ENCODE measurements around the gene PPP1R7. TPM values are rescaled to one million over a fixed set of nuclear protein-coding genes. Genes with fewer than 3 reads are reported as not detected.

The PPP1R7 gene
- total and polyA plus RNA-seq, 4 donors: 18.0 to 45.8 (median 29.0) TPM

DNA sequence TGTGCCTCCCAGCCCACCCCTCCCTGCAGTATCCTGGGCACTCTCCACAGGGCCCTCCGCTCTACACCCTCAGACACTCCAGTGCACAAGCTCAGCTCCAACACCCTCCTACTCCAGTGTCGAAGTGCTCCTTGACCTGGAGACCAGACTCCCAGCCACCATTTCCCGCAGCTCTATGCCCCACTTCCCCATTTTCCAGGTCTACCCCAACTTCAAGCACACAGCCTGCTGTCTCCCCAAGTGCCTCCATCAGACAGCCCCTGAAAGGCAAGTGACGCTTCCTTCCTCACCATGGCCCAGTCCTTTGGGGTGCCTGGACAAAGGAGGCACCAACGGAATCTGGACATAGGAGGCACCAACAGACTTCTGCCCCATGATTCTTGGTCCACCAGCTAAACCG, 8.2 kb upstream of the PPP1R7 start:
- Histone ChIP-seq H3K27me3 (ENCODE audit: control insufficient read depth in 4 of 4, insufficient read depth in 4 of 4, low read length in 3 of 4) (no peaks in the 10 kb centered on the region), H3K27ac (ENCODE audit: low read depth in 1 of 2, low read length in 2 of 2) (no peak overlapping the region), H3K36me3 (ENCODE audit: control insufficient read depth in 4 of 4, insufficient read depth in 3 of 4, low read depth in 1 of 4, low read length in 3 of 4) (peaks cover 0 to 4% (median 0%) of the 10 kb centered on the region in 4 donors), H3K4me3 (ENCODE audit: low read depth in 1 of 3, low read length in 3 of 3) (no peak overlapping the region), H3K4me1 (ENCODE audit: control insufficient read depth in 4 of 4, insufficient read depth in 4 of 4, low read length in 3 of 4) (no peaks in the 10 kb centered on the region), H3K9ac (ENCODE audit: low read depth in 1 of 2, low read length in 2 of 2) (no peak overlapping the region), H3K9me3 (ENCODE audit: control insufficient read depth in 4 of 4, low read length in 3 of 4) (no peaks in the 10 kb centered on the region)
- DNase-seq (ENCODE audit: low spot score): no peak
- TF ChIP-seq RXRA (IDR thresholded peaks at IDR 0.05) (no peak), NR2F2 (IDR thresholded peaks at IDR 0.05) (no peak), REST (IDR thresholded peaks at IDR 0.05) (no peak), GABPA (IDR thresholded peaks at IDR 0.05 in 1 of 2, conservative IDR thresholded peaks at IDR 0.05 in 1 of 2) (no peak), YY1 (IDR thresholded peaks at IDR 0.05) (no peak), RAD21 (IDR thresholded peaks at IDR 0.05) (no peak), SP1 (IDR thresholded peaks at IDR 0.05) (no peak), HNF4A (conservative IDR thresholded peaks at IDR 0.05) (no peak), TAF1 (conservative IDR thresholded peaks at IDR 0.05) (no peak), JUND (IDR thresholded peaks at IDR 0.05) (no peak), HNF4G (IDR thresholded peaks at IDR 0.05) (no peak), ZBTB33 (IDR thresholded peaks at IDR 0.05) (no peak), FOXA2 (IDR thresholded peaks at IDR 0.05) (no peak), CTCF (IDR thresholded peaks at IDR 0.05; ENCODE audit: low read depth, low read length, missing input control) (no peak), EGR1 (IDR thresholded peaks at IDR 0.05; ENCODE audit: low read depth in 2 of 2) (no peak), ATF3 (IDR thresholded peaks at IDR 0.05) (no peak), FOXA1 (IDR thresholded peaks at IDR 0.05) (no peak)
- TF ChIP-seq, protein P1, sequence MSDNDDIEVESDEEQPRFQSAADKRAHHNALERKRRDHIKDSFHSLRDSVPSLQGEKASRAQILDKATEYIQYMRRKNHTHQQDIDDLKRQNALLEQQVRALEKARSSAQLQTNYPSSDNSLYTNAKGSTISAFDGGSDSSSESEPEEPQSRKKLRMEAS (IDR thresholded peaks at IDR 0.05): no peak
- 94% methylated on average over 6 of the region's 6 CpGs for WGBS

All from liver (tissue), 9 donors.